Peyer's patch (tissue), 4 donors: ENCODE data around the gene ASB1.

Source experiments
- POLR2A ChIP-seq, 2 donors: fragments of 450-650 bp; IDR thresholded peaks; one replicate each; pipeline ENCODE4 v1.5.1; 2017; ENCODE audit warnings: antibody characterized with exemption in 2 of 2, mild to moderate bottlenecking in 2 of 2, moderate library complexity in 2 of 2
- TF ChIP-seq, protein P1 (sequence below), 6 experiments: fragments of 450-650 bp in 4 of 6; fragments of 200-600 bp in 2 of 6; sonication (generic) in 1 of 6; IDR thresholded peaks; one replicate each; pipeline ENCODE4 v1.5.1; 2017 to 2019; ENCODE audit warnings: antibody characterized with exemption in 6 of 6, mild to moderate bottlenecking in 3 of 6, moderate library complexity in 1 of 6

GRCh38 chr2:238398577-238398976 lies 28.1 kb upstream of the ASB1 start:
- TF ChIP-seq, protein P1, sequence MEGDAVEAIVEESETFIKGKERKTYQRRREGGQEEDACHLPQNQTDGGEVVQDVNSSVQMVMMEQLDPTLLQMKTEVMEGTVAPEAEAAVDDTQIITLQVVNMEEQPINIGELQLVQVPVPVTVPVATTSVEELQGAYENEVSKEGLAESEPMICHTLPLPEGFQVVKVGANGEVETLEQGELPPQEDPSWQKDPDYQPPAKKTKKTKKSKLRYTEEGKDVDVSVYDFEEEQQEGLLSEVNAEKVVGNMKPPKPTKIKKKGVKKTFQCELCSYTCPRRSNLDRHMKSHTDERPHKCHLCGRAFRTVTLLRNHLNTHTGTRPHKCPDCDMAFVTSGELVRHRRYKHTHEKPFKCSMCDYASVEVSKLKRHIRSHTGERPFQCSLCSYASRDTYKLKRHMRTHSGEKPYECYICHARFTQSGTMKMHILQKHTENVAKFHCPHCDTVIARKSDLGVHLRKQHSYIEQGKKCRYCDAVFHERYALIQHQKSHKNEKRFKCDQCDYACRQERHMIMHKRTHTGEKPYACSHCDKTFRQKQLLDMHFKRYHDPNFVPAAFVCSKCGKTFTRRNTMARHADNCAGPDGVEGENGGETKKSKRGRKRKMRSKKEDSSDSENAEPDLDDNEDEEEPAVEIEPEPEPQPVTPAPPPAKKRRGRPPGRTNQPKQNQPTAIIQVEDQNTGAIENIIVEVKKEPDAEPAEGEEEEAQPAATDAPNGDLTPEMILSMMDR (IDR thresholded peaks at IDR 0.05), result no peak
- no peak for TF ChIP-seq POLR2A (IDR thresholded peaks at IDR 0.05)
